ENCODE data around the gene SNAI3.

The SNAI3 gene

DNA sequence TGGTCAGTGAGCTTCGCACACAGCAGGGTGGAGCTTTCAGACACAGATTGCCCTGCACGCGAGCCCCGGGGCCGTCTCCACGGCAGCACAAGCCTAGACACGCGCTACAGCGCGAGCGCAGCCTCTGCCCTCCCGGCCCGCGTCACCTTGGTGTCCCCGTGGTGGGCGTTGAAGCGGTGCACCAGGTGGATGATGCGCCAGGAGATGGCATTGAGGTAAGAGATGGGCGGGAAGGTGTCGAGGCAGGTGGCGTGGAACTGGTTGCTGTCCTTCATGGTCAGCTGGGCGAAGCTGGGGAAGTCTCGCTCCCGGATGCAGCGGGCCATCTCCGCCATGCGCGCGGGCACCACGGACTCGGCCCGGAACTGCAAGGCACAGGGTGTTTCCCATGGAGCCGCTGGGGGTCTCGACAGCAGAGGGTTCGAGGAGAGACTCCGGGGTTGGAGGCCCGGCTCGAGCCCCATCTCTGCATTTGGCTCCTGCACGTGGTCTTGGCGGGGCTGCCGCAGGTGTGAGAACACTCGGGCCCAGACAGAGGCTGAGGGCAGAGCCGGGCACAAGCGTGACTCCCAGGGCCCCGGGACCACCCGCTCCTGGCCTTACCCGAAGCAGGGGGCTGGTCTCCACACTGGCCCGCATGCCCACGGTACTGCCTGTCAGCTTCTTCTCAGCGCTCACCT is 31.1 kb downstream of the SNAI3 start:
- no peak for TF ChIP-seq CTCF (IDR thresholded peaks at IDR 0.05; ENCODE audit: unreplicated experiment in 3 of 3)
- peaks cover 8% of the 10 kb centered on the region for H3K36me3 Mint-ChIP-seq (ENCODE audit: low read depth)
- H3K9me3 Mint-ChIP-seq = no peaks in the 10 kb centered on the region

GRCh38 chr16:88654363-88655052 is 31.8 kb downstream of the SNAI3 start:
- H3K4me1 Mint-ChIP-seq = peaks cover under 1% of the 10 kb centered on the region
- TF ChIP-seq CTCF (IDR thresholded peaks at IDR 0.05; ENCODE audit: unreplicated experiment in 3 of 3) = no peak
- no peak overlapping the region for H3K4me3 Mint-ChIP-seq
- peaks cover 8% of the 10 kb centered on the region for H3K36me3 Mint-ChIP-seq (ENCODE audit: low read depth)
- H3K27ac Mint-ChIP-seq = no peak overlapping the region
- no peaks in the 10 kb centered on the region for H3K27me3 Mint-ChIP-seq (ENCODE audit: low read depth)
- H3K9me3 Mint-ChIP-seq = no peaks in the 10 kb centered on the region

More for the DNA sequence above, 31.1 kb downstream of the SNAI3 start:
- Mint-ChIP-seq H3K27me3 (ENCODE audit: low read depth) (no peaks in the 10 kb centered on the region), H3K27ac (no peak overlapping the region), H3K4me1 (no peaks in the 10 kb centered on the region), H3K4me3 (no peak overlapping the region)

GRCh38 chr16:88653596-88654362 is 32.5 kb downstream of the SNAI3 start:
- Mint-ChIP-seq H3K36me3 (ENCODE audit: low read depth) (peaks cover 11% of the 10 kb centered on the region), H3K9me3 (no peaks in the 10 kb centered on the region), H3K27ac (no peak overlapping the region), H3K27me3 (ENCODE audit: low read depth) (no peaks in the 10 kb centered on the region), H3K4me1 (peaks cover 6% of the 10 kb centered on the region), H3K4me3 (peak overlapping the region in 1 of 3 experiments; percentile 3)
- TF ChIP-seq CTCF (IDR thresholded peaks at IDR 0.05; ENCODE audit: unreplicated experiment in 3 of 3) = no peak

DNA sequence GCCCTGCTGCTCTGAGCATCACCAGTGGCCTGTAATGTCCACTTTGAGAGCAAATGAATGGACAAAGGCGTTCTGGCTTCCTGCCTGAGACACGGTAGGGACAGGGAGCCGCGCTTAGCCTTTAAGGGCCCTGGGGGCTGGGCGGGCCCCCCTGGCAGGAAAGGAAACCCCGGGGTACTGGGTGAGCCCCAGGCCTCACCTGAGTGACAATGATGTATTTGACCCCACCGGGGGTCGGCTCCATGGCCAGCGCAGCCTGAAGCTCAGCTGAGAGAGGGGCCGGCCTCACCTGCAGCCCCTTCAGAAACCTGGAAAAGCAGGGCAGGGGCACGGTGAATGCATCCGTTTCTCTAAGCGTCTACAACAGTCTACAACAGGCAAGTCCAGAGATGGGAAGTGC is 33.2 kb downstream of the SNAI3 start:
- Mint-ChIP-seq H3K4me1 (peaks cover 6% of the 10 kb centered on the region), H3K9me3 (no peaks in the 10 kb centered on the region), H3K27ac (no peak overlapping the region), H3K4me3 (peak overlapping the region in 1 of 3 experiments; percentile 3), H3K27me3 (ENCODE audit: low read depth) (no peaks in the 10 kb centered on the region), H3K36me3 (ENCODE audit: low read depth) (peaks cover 11% of the 10 kb centered on the region)
- TF ChIP-seq CTCF (IDR thresholded peaks at IDR 0.05; ENCODE audit: unreplicated experiment in 3 of 3) = no peak

GRCh38 chr16:88652762-88653063 is 33.6 kb downstream of the SNAI3 start:
- H3K4me1 Mint-ChIP-seq = peaks cover 6% of the 10 kb centered on the region
- TF ChIP-seq CTCF (IDR thresholded peaks at IDR 0.05; ENCODE audit: unreplicated experiment in 3 of 3) = no peak
- H3K4me3 Mint-ChIP-seq = no peak overlapping the region
- peaks cover 11% of the 10 kb centered on the region for H3K36me3 Mint-ChIP-seq (ENCODE audit: low read depth)
- H3K27me3 Mint-ChIP-seq (ENCODE audit: low read depth) = no peaks in the 10 kb centered on the region
- H3K27ac Mint-ChIP-seq = no peak overlapping the region
- no peaks in the 10 kb centered on the region for H3K9me3 Mint-ChIP-seq
